ENCODE results near the gene DGCR2. TPM values are rescaled to one million over a fixed set of nuclear protein-coding genes. Genes with fewer than 3 reads are reported as not detected.
"Not testable (repeated sequence)": the region's sequence is repeated elsewhere in the genome, so short reads cannot be mapped to it uniquely, and the experiment has no call there.

The DGCR2 gene
- total RNA-seq, 1 donor from 2014 or later: 68.7 TPM

GRCh38 chr22:19012308-19012986 lies 109.8 kb downstream of the DGCR2 start:
- no peaks in the 10 kb centered on the region for H3K4me1 Mint-ChIP-seq (ENCODE audit: low read depth, unreplicated experiment)

GRCh38 chr22:19011611-19012010 lies 110.6 kb downstream of the DGCR2 start:
- H3K36me3 Mint-ChIP-seq (ENCODE audit: unreplicated experiment); H3K4me1 Mint-ChIP-seq (ENCODE audit: low read depth, unreplicated experiment); H3K9me3 Mint-ChIP-seq (ENCODE audit: unreplicated experiment); H3K27ac Mint-ChIP-seq (ENCODE audit: unreplicated experiment); DNase-seq; H3K4me3 Mint-ChIP-seq (ENCODE audit: unreplicated experiment); H3K27me3 Mint-ChIP-seq (ENCODE audit: unreplicated experiment): not testable (repeated sequence)

More at GRCh38 chr22:19012308-19012986, 109.8 kb downstream of the DGCR2 start:
- no peak overlapping the region for H3K27ac Mint-ChIP-seq (ENCODE audit: unreplicated experiment)
- H3K9me3 Mint-ChIP-seq (ENCODE audit: unreplicated experiment): no peaks in the 10 kb centered on the region
- no peaks in the 10 kb centered on the region for H3K36me3 Mint-ChIP-seq (ENCODE audit: unreplicated experiment)
- no peak overlapping the region for H3K4me3 Mint-ChIP-seq (ENCODE audit: unreplicated experiment)
- TF ChIP-seq CTCF (IDR thresholded peaks at IDR 0.05; ENCODE audit: partially characterized antibody, unreplicated experiment): no peak
- H3K27me3 Mint-ChIP-seq (ENCODE audit: unreplicated experiment): peaks cover 2% of the 10 kb centered on the region
- no peak for DNase-seq

GRCh38 chr22:19011075-19011474 lies 111.1 kb downstream of the DGCR2 start:
- H3K4me1 Mint-ChIP-seq (ENCODE audit: low read depth, unreplicated experiment): no peaks in the 10 kb centered on the region
- no peaks in the 10 kb centered on the region for H3K9me3 Mint-ChIP-seq (ENCODE audit: unreplicated experiment)
- no peak overlapping the region for H3K27ac Mint-ChIP-seq (ENCODE audit: unreplicated experiment)
- DNase-seq: no peak
- no peak overlapping the region for H3K4me3 Mint-ChIP-seq (ENCODE audit: unreplicated experiment)
- TF ChIP-seq CTCF (IDR thresholded peaks at IDR 0.05; ENCODE audit: partially characterized antibody, unreplicated experiment): no peak
- H3K27me3 Mint-ChIP-seq (ENCODE audit: unreplicated experiment): no peaks in the 10 kb centered on the region
- H3K36me3 Mint-ChIP-seq (ENCODE audit: unreplicated experiment): no peaks in the 10 kb centered on the region

GRCh38 chr22:19005905-19006304 lies 116.3 kb downstream of the DGCR2 start:
- H3K27ac Mint-ChIP-seq (ENCODE audit: unreplicated experiment): no peak overlapping the region
- no peak for DNase-seq
- peaks cover 7% of the 10 kb centered on the region for H3K4me1 Mint-ChIP-seq (ENCODE audit: low read depth, unreplicated experiment)
- H3K4me3 Mint-ChIP-seq (ENCODE audit: unreplicated experiment): no peak overlapping the region
- TF ChIP-seq CTCF (IDR thresholded peaks at IDR 0.05; ENCODE audit: partially characterized antibody, unreplicated experiment): no peak
- no peaks in the 10 kb centered on the region for H3K36me3 Mint-ChIP-seq (ENCODE audit: unreplicated experiment)
- no peaks in the 10 kb centered on the region for H3K9me3 Mint-ChIP-seq (ENCODE audit: unreplicated experiment)
- peaks cover 3% of the 10 kb centered on the region for H3K27me3 Mint-ChIP-seq (ENCODE audit: unreplicated experiment)

- Mint-ChIP-seq H3K27ac (ENCODE audit: unreplicated experiment) (no peak overlapping the region), H3K4me3 (ENCODE audit: unreplicated experiment) (no peak overlapping the region), H3K4me1 (ENCODE audit: low read depth, unreplicated experiment) (peaks cover 7% of the 10 kb centered on the region), H3K27me3 (ENCODE audit: unreplicated experiment) (peaks cover 3% of the 10 kb centered on the region), H3K36me3 (ENCODE audit: unreplicated experiment) (no peaks in the 10 kb centered on the region), H3K9me3 (ENCODE audit: unreplicated experiment) (no peaks in the 10 kb centered on the region)
- DNase-seq: no peak
- no peak for TF ChIP-seq CTCF (IDR thresholded peaks at IDR 0.05; ENCODE audit: partially characterized antibody, unreplicated experiment)
Measured at GRCh38 chr22:19004471-19004870, 117.7 kb downstream of the DGCR2 start.

Data from glutamatergic neuron (in vitro differentiated cells).